H1 (cell line): ENCODE results near the gene PRKCA. TPM values are rescaled to one million over a fixed set of nuclear protein-coding genes. Genes with fewer than 3 reads are reported as not detected.

Experiments
- CHD1 ChIP-seq: IDR thresholded peaks from 2 replicates; pipeline ENCODE4 v1.6.1; 2012; ENCODE audit warnings: low read depth, low read length, improper control_type of control experiment
- HDAC6 ChIP-seq: IDR thresholded peaks from one replicate; pipeline ENCODE4 v1.7.1; 2012; ENCODE audit warnings: low read depth, mild to moderate bottlenecking, inconsistent platforms, low read length, moderate library complexity
- NRF1 ChIP-seq: IDR thresholded peaks from 2 replicates; pipeline ENCODE4 v1.6.1; 2011; ENCODE audit warnings: mild to moderate bottlenecking, low read depth, low read length, improper control_type of control experiment
- PHF8 ChIP-seq: fragments of 200-600 bp; sonication (generic); conservative IDR thresholded peaks from 2 replicates; pipeline ENCODE4 v1.7.1; 2012; ENCODE audit warnings: low read depth, mild to moderate bottlenecking, inconsistent platforms, low read length, moderate library complexity
- polyA plus RNA-seq, 7 experiments: library from polyadenylated mRNA; depleted of rRNA in 3 of 7; stranded (reverse) in 5 of 7; unstranded in 2 of 7; fragments of >200 nt in 5 of 7; fragments of 200-250 nt in 2 of 7; gene quantifications; 1 replicate in 5 of 7; 2 replicates in 1 of 7; 4 replicates in 1 of 7; pipeline versions ENCODE4 v1.2.1 to v1.2.3, GENCODE V29; 2011 to 2013; ENCODE audit warnings: missing spikeins in 2 of 7, mixed read lengths in 2 of 7
- total RNA-seq: library from RNA; stranded (reverse); fragmentation: NEBNext Ultra II Directional; extraction: Animal tissue kit (Norgen Biotek cat#: 25700); gene quantifications from 2 replicates; pipeline ENCODE4 v1.2.1, GENCODE V29; 2021

PRKCA gene
- total and polyA plus RNA-seq, 2 of the 8 experiments (the other 6 are each of a cell fraction or from before 2014, with no cell fraction given) = 5.8 to 17.8 TPM

GRCh38 chr17:66417300-66417719, 114.9 kb downstream of the PRKCA start (continued):
- no peak for TF ChIP-seq HDAC6
- TF ChIP-seq NRF1 = no peak
- no peak for TF ChIP-seq CHD1
- no peak for TF ChIP-seq PHF8
